ENCODE measurements around the gene CCSER2.
"Not testable (repeated sequence)": the region's sequence is repeated elsewhere in the genome, so short reads cannot be mapped to it uniquely, and the experiment has no call there.

The CCSER2 gene

DNA sequence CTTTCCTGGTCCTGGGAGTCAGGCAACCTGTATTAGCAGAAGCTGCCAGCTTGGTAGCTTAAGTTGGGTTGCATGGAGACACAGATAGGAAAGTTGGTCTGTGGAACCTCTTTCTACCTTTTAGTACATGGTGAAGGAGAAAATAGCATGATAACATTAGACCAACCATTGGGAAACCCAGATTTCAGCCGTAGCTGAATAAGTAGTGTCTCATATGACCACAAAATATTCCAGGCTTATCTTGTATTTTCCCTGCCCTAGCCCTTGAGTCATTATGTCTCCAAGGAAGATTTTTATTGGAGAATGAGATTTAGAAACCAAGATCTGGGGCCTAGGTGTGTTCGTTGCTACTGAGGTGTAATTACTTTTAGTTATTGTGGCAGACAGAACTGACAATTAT is 67.2 kb downstream of the CCSER2 start:
- no peak for DNase-seq

DNA sequence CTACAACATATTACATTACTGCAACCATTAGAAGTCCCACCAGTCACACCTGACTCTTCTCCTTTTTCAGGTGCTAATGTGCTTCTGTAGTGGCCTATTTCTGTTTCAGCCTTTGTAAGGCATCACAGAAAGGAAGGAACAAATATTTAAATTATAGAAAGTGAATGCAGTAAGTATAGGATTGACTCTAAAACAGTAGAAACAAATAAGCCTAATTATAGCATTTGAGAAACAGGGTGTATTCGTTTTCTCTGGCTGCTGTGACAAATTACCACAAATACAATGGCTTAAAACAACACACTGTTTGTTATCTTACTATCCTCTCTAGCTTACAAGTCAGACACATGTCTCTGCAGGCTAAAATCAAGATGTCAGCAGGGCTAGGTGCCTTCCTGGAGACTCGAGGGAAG is 69.4 kb downstream of the CCSER2 start:
- no peak for DNase-seq

DNA sequence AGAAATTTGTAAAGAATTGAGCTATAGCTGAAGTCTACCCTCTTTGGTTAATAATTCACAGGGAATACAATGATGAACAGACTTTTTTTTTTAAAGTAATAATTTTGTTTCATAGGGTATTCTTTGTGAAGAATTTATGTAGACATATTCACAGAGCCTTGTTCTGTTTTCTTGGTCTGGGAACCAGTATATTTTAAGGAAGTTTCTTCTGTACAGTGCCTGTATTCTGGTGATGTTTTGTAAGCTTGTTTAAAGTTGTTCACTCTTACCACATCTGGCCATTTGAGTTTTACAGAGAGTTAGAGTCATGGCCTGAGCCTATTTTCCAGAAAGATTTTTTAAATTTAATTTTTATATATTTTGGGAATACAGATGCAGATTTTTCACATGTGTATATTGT is 70.3 kb downstream of the CCSER2 start:
- DNase-seq = no peak

DNA sequence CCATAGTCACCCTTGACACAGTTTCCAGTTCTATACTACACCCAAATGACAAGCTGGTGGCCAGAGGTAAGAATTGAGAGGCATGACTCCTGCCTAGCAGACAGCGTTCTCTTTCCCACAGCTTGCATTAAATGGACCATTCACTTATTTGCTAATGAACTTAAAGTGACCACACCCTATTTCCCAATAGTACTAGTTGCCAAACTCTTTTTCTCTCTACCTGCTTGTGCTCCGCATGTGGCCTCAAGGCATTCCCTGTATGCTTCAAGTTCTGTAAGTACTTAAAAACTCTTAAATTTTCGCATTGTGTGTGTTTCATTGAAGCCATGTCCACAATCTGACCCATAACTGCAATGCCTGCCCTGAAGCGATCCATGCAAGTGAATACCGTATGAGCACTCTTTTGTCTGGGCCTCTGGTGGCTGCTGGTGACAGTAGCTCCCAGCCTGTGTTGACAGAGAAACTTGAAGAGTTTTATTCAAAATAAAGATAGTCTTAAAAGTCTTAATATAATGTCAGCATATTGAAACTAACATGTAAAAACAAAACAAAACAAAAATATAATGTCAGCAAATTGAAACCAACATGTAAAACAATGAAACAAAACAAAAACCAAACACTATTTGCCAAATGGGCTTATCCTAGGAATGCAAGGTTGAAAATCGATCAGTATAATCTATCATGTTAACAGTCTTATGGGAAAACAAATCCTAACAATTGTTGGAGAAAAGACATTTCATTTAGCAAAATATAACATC is 73.6 kb downstream of the CCSER2 start:
- DNase-seq = no peak

DNA sequence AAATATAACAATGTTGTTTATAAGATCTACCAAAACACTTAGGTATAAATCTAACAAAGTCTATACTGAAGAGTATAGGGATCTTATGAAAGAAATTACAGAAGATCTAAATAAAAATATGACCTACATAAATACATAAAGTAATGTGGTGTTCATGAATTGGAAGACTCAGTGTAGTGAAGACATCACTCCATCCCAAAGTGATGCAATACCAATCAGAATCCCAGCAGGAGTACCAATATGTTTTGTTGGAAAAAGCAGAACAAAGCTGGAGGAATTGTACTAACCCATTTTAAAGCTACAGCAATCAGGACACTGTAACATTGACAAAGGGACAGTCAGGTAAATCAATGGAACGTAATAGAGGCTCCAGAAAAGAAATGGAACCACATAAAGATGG is 76.4 kb downstream of the CCSER2 start:
- DNase-seq = no peak

DNA sequence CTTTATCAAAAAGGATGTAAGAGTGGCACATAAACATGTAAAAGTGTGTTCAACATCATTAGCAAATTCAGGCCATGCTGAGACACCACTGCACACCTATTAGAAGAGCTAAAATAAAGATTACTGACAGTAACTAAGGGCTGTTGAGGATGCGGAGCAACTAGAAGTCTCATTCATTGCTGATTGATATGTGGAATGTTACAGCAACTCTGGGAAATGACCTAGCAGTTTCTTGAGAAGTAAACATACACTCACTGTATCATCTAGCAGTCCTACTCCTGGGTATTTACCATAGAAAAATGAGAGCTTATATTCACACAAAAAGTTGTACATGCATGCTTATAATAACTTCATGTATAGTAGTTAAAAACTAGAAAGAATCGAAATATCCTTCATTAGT is 77.3 kb downstream of the CCSER2 start:
- DNase-seq = no peak

DNA sequence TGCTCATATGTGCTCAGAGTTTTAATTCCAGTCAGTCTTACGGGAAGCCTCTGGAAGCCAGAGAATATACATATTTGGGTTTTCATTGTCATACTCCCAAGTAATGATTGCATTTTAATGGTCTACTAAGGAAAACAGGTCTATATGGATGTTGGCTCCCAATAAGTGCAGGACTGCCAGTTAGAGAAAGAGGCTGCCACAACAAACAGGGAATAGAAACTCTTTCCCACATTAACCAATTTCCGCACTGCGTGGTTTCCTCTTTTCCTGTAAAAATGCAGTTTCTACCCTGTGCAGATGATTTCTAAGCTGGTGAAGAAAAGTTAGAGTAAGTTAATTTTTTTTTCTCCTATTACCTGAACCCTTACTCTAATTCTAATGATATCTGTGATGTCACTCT is 78.2 kb downstream of the CCSER2 start:
- DNase-seq = peak; percentile 55

DNA sequence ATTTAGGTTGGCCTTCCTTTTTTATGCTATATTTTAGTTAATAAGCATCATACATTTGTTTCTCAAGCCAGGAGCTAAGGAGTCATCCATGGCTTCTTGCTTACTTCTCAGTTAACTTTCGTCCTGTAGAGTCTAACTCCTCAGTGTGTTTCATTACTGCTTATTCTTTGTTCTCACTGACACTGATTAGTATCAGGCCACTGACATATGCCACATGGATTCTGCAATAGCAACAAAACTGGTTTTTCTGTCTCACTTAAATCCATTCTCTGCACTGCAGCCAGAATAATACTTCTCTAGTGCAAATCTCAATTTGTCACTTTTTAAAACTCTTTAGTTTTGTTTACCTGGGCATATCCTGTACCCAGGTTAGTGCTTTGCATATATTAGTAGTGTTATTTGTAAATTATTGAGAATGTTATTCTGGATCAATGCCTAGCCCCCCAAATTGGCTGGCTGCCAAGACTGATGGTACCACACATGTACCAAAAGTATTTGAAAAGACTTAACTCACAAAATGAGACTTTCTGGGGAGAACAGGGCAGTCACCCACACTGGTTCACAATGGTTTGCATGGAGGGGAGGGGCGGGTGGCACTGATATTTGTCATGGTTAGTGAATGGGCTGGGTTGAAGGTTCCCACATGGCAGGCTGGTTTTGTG is 79.1 kb downstream of the CCSER2 start:
- DNase-seq = no peak

DNA sequence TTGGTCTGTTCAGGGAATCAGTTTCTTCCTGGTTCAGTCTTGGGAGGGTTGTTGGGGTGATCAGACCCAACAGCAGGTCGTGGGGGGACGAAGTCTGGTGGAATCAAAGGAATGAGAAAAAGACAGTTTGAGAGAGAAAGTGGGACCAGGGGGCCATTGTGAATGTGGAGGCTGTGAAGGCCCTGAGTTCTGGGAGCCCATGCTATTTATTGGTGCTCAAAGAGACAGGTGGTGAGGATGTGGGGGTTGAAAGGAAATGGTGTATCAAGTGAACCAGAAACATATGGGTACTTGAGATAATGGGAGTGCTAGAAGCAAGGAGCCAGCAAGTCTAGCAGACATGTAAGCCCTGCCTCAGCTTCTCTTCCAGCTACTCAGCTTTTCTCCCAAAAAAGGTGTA is 84.1 kb downstream of the CCSER2 start:
- no peak for DNase-seq

DNA sequence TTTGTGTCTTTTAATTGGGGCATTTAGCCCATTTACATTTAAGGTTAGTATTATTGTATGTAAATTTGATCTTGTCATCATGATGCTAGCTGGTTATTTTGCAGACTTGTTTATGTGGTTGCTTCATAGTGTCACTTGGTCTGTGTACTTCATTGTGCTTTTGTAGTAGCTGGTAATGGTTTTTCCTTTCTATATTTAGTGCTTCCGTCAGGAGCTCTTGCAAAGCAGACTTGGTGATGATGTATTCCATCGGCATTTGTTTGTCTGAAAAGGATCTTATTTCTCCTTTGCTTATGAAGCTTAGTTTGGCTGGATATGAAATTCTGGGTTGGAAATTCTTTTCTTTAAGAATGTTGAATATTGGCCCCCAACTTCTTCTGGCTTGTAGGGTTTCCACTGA is 85.7 kb downstream of the CCSER2 start:
- not testable (repeated sequence) for DNase-seq

DNA sequence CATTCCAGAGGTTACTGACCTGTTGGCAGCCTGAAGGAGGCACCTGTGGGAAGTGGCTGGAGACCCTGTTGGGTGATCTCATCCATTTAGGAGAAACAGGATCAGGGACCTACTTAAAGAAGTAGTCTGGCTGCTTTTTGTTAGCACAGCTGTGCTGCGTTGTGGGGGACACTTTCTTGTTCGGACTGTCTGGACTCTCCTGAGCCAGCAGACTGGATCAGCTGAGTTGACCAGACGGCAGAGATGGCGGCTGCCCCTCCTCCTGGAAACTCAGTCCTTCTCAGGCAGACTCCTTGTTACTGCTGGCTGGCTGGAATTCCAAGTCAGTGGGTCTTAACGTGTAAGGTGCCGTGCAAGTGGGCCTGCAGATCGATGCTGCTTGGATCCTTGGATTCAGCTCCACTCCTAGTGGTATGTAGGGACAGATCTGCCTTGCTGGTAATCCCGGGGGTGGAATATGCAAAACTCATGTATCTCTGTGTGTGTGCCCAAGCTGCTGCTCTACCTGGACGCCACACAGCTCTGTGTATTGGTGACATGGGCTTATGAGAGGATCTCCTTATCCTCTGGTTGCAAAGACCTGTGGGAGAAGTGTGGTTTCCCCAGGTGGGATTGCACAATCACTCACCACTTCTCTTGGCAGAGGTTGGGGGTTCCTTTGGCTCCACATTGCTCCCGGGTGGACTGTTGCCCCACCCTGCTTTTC is 87.3 kb downstream of the CCSER2 start:
- peak; percentile 23 for DNase-seq

DNA sequence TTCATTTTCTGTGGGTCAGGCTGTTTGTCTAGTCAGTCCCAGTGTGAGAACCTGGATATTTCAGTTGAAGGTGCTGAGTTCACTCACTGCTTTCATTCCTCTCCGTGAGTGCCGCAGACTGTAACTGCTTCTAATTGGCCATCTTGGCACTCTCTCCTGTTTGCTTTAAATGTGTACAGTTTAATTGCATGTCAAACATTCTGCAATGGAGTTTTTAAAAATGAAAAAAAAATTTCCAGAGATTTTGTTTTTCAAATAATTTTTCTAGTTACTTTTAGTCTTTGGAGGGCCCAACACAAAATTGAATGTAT is 87.8 kb downstream of the CCSER2 start:
- DNase-seq = no peak

DNA sequence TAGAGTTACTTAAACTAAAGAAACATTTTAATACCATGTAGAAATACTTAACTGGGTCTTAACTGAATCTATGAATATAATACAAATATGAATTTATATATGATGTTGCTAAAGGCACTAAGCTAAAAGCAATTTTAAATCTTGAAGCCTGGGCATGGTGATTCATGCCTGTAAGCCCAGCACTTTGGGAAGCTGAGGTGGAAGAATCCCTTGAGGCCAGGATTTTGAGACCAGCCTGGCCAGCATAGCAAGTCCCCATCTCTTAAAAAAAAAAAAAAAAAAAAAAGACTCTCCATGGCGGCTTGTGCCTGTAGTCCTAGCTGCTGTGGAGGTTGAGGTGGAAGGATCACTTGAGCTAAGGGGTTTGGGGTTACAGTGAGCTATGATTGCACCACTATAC is 95.3 kb downstream of the CCSER2 start:
- no peak for DNase-seq

DNA sequence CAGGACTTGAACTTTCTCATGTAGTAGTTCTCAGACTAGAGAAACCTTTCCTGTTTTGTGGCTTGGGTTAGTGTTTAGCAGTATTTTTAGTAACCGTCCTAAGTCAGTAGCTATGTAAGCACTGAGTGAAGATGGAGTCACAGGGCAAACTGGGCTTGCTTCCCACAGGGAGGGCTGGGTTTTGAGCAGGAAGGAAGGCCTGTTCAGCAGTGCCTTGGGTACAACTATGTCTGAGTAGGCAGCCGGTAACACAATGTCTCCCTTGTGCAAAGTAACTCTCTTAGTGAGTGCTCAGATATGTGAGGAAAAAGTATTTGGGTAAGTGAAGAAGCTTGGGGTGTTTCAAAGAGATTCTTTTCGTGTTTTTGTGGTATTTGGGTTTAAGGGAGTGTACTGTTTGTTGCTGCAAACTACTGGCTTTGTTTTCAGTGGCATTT is 96.4 kb downstream of the CCSER2 start:
- peak; percentile 92 for DNase-seq

DNA sequence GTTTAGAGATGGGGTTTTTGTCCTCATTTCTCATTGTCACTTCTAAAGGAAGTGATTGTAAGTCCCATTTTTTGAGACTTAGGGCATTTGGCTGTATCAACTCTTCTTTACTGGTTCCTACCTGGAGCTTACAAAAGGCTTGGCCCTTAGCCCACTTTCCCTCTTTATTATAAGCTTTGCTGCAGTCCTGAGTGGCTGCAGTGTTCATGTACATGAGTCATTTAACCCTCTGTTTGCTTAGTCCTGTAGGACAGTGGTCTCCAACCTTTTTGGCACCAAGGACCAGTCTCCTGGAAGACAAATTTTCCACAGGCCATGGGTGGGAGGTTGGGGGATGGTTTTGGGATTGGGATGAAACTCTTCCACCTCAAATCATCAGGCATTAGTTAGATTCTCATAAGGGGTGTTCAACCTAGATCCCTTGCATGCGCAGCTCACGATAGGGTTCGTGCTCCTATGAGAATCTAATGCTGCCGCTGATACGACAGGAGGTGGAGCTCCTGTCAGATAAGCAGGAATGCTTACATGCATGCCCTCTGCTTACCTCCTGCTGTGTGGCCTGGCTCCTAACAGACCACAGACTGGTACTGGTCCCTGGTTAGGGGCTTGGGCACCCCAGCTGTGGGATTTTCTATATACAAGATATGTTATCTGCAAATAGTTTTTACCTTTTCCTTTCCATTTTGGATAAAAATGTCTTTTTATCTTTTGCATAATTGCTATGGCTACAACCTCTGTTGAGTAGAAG is 99.7 kb downstream of the CCSER2 start:
- no peak for DNase-seq

DNA sequence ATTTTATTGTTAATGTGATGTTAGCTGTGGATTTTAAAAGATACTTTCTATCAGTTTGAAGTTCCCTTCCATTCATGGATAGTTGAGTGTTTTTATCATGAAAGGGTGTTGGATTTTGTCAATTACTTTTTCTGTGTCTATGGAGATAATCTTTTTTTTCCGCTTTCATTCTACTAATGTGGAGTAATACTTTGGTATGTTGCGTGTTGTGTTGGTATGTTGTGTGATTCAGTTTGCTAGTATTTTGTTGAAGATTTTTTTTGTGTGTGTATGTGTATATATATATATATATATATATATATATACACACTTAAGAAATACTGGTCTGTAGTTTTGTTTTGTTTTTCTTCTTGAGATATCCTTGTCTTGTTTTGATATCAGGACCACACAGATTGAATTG is 100.3 kb downstream of the CCSER2 start:
- DNase-seq = no peak

DNA sequence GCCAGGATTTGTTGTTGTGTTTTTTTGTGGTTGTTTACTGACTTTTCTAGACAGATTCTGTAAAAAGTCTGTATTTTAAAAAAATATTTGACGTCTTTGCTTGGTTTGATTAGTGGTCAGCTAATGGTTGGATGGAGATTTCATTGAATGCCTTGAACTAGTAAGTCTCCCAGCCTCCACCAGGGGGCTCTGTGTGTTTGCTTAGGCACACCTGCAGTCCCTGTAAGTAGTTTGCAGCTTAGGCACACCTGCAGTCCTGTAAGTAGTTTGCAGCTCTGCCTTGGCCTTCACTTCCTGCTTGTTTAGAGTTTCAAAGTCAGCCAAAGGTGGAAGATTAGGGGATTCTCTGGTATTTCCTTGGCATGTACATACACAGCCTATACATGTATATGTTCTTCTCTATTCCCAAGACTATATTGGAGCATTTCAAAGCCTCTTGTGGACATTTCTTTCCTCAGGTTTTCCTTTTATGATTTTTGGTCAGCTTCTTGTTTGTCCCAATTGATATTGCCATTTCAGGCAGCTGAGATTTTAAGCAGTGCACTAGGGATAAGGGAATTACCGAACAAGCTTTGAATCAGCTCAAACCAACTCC is 101.6 kb downstream of the CCSER2 start:
- DNase-seq = no peak

DNA sequence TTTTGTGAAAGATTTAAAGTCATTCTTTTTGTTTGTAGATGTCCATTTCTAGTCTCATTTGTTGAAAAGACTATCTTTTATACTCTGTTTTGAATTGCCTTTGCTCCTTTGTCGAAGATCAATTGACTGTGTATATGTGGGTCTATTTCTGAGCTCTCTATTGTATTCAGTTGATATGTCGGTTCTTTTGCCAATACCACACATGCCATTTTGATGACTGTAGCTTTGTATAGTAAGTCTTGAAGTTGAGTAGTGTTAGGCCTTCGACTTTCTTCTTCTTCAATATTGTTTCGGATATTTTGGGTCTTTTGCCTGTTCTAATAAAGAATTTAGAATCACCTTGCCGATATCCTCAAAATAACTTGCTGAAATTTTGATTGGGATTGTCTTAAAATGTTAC is 104.5 kb downstream of the CCSER2 start:
- DNase-seq = no peak

DNA sequence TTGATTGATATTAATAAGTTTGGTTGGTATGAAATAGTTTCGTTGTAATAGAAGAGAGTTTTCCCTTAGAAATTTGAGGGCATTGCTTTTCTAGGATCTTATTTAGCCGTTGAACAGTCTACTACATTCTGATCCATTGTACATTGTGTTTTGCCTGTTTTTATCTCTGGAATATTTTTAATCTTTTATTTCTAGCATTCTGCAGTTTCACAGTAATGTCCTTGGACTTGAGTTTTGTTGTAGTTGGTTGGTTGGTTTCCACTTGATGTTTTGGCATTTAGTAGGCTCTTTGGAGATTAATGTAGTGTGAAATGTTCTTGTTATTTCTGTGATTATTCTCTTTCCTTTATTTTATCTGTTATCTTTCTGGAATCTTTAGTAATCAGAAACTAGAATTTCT is 112.4 kb downstream of the CCSER2 start:
- DNase-seq = no peak

DNA sequence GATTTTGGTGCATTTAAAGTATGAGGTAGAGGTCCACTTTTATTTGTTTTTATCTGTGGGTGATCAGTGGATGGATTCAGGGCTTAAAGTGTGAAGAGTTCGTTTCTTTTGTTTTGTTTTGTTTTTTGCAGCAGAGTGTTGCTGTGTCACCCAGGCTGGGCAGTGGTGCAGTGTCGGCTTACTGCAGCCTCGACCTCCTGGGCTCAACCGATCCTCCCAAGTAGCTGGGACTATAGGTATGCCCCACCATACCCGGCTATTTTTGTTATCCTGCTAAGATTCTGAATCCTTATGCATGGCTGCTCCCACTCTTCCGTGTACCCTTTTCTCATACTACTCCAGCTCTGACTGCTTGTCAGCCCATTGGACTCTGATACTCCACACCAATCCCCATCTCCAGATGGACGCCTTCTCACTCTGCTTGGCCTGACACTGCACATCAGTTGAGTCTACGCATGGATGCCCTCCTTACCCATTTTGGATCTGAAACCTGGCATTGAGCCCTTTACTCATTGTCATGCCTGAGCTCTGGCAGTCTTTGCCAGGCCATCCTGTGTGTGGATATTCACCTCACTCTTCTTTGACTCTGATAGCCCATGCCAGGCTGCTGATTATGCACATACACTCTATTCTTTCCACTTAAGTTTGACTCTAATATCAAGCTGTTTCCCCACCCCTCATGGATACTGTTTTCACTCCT is 119.5 kb downstream of the CCSER2 start:
- no peak for DNase-seq

DNA sequence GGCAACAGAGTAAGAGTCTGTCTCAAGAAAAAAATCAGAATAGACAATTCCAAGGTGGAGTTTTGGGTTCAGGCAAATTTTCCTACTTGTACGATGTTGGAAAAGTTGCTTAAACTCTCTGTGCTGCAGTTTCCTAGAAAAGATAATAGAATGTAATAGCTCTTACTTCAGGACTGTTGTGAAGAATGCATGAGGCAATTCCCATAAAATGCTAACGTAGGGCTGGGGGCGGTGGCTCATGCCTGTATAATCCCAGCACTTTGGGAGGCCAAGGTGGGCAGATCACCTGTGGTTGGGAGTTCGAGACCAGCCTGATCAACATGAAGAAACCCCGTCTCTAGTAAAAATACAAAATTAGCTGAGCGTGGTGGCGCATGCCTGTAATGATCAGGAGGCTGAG is 121.0 kb downstream of the CCSER2 start:
- DNase-seq = not testable (repeated sequence)

DNA sequence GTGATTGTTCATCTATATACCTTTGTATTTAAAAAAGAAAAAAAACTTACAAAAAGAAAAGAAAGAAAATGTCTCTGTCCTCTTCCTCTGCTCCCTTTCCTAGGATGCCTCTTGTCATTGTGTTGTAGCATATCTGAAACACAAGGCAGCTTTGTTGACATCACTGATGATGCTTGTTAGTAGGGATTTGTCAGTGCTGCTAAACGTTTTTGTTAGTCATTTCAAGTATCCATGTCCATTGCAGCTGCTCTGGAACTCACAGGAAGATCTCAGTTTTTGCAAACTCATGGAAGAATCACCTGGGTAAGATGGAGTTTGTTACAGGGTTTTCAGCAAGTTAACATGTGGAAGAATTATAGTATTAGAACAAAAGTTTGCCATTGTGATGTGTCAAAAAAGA is 123.6 kb downstream of the CCSER2 start:
- no peak for DNase-seq

DNA sequence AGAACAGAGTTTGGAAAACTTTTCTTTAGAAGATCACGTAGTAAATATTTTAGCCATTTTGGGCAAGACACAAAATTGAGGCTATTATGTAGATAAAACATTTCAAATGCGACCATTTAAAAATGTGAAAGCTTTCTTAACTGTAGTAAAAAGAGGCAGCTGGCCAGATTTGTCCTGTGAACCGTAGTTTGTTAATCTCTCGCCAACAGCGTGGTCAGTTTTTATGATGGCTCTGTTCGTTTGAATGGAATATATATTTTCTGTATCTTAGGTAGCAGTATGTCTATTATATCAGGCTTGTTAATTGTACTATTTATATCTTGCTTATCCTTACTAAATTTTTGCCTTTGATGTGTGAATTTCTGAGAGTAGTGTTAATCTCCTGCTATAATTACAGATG is 124.9 kb downstream of the CCSER2 start:
- DNase-seq = no peak
